ENCODE measurements around the gene THOC1. TPM values are rescaled to one million over a fixed set of nuclear protein-coding genes. Genes with fewer than 3 reads are reported as not detected.

The THOC1 gene
- total RNA-seq, 2 donors from 2014 or later = 16.6 to 17.3 TPM

- ATAC-seq (no peak), DNase-seq (no peak)
- intact Hi-C loops (cut with DNase I) = no loop called here
Observed at GRCh38 chr18:228586-228985, 39.3 kb downstream of the THOC1 start.

GRCh38 chr18:227902-228301 lies 39.9 kb downstream of the THOC1 start:
- no peak for ATAC-seq
- intact Hi-C loops (cut with DNase I) = no loop called here
- no peak for DNase-seq

- DNase-seq (no peak), ATAC-seq (no peak)
- intact Hi-C loops (cut with DNase I) = no loop called here
Observed at GRCh38 chr18:227374-227773, 40.5 kb downstream of the THOC1 start.

- DNase-seq = no peak
- ATAC-seq = no peak
- intact Hi-C loops (cut with DNase I) = no loop called here
Observed at GRCh38 chr18:225745-226144, 42.1 kb downstream of the THOC1 start.

GRCh38 chr18:220708-221107 lies 47.1 kb downstream of the THOC1 start:
- intact Hi-C loops (cut with DNase I) = no loop called here

GRCh38 chr18:217532-218336 lies 50.1 kb downstream of the THOC1 start:
- peak in 1 of 2 donors; percentile 16 for ATAC-seq
- intact Hi-C loops (cut with DNase I) = no loop called here

More at GRCh38 chr18:220708-221107, 47.1 kb downstream of the THOC1 start:
- ATAC-seq (no peak), DNase-seq (no peak)

GRCh38 chr18:215448-216010 lies 52.3 kb downstream of the THOC1 start:
- DNase-seq (no peak), ATAC-seq (no peak)
- intact Hi-C loops (cut with DNase I) = no loop called here

More at GRCh38 chr18:217532-218336, 50.1 kb downstream of the THOC1 start:
- DNase-seq = no peak

GRCh38 chr18:213966-214365 lies 53.9 kb downstream of the THOC1 start:
- ATAC-seq (no peak), DNase-seq (no peak)
- intact Hi-C loops (cut with DNase I) = no loop called here

GRCh38 chr18:213505-213904 lies 54.3 kb downstream of the THOC1 start:
- no peak for ATAC-seq
- no peak for DNase-seq
- intact Hi-C loops (cut with DNase I) = no loop called here

GRCh38 chr18:212780-213179 lies 55.1 kb downstream of the THOC1 start:
- intact Hi-C loops (cut with DNase I) = no loop called here
- DNase-seq = no peak
- no peak for ATAC-seq

GRCh38 chr18:211582-211981 lies 56.3 kb downstream of the THOC1 start:
- intact Hi-C loops (cut with DNase I) = no loop called here
- no peak for ATAC-seq
- DNase-seq = no peak

- intact Hi-C loops (cut with DNase I) = no loop called here
- no peak for DNase-seq
- no peak for ATAC-seq
Observed at GRCh38 chr18:210733-211132, 57.1 kb downstream of the THOC1 start.

- intact Hi-C loops (cut with DNase I) = no loop called here
- ATAC-seq (no peak), DNase-seq (no peak)
Observed at GRCh38 chr18:210075-210474, 57.8 kb downstream of the THOC1 start.

GRCh38 chr18:199768-200167 lies 68.1 kb downstream of the THOC1 start:
- DNase-seq (no peak), ATAC-seq (no peak)
- intact Hi-C loops (cut with DNase I) = no loop called here

- DNase-seq (no peak), ATAC-seq (no peak)
- intact Hi-C loops (cut with DNase I) = no loop called here
Observed at GRCh38 chr18:199214-199613, 68.6 kb downstream of the THOC1 start.

- intact Hi-C loops (cut with DNase I) = no loop called here
- no peak for DNase-seq
- ATAC-seq = no peak
Observed at GRCh38 chr18:195651-196050, 72.2 kb downstream of the THOC1 start.

GRCh38 chr18:192801-193200 lies 75.0 kb downstream of the THOC1 start:
- intact Hi-C loops (cut with DNase I) = no loop called here
- ATAC-seq = no peak
- DNase-seq = no peak

- ATAC-seq (no peak), DNase-seq (no peak)
- intact Hi-C loops (cut with DNase I) = no loop called here
Observed at GRCh38 chr18:191725-192124, 76.1 kb downstream of the THOC1 start.

- DNase-seq (no peak), ATAC-seq (no peak)
- intact Hi-C loops (cut with DNase I) = no loop called here
Observed at GRCh38 chr18:189254-189653, 78.6 kb downstream of the THOC1 start.

GRCh38 chr18:183769-184168 lies 84.1 kb downstream of the THOC1 start:
- no peak for DNase-seq
- intact Hi-C loops (cut with DNase I) = no loop called here
- peak in 1 of 2 donors; percentile 39 for ATAC-seq

- intact Hi-C loops (cut with DNase I) = no loop called here
- no peak for ATAC-seq
- no peak for DNase-seq
Observed at GRCh38 chr18:181711-182110, 86.1 kb downstream of the THOC1 start.
